Astrocyte of the spinal cord (primary cell): ENCODE data around the gene DERL3.

Experiments
- DNase-seq: peaks from one replicate; pipeline ENCODE4 v3.0.0; 2011; ENCODE audit warnings: low read depth, low spot score
- H3K4me3 ChIP-seq: 2 replicates; pipeline ENCODE4 v1.5.1; 2011; ENCODE audit warnings: low read depth, mild to moderate bottlenecking, low read length, moderate library complexity
- CTCF ChIP-seq: IDR thresholded peaks from 2 replicates; pipeline ENCODE4 v1.5.1; 2012; ENCODE audit warnings: low read depth, mild to moderate bottlenecking, low read length, inconsistent platforms
- in situ Hi-C: cut with HindIII; loops from 2 replicates; pipeline ENCODE4 v1.10.0; 2017; ENCODE audit warnings: low sequenced_read_pairs

The DERL3 gene

GRCh38 chr22:23835484-23836144 lies 3.2 kb downstream of the DERL3 start:
- no peak overlapping the region for H3K4me3 ChIP-seq
- DNase-seq = no peak
- no peak for TF ChIP-seq CTCF
- in situ Hi-C loops = no loop called here

GRCh38 chr22:23834793-23835483 lies 3.9 kb downstream of the DERL3 start:
- no peak for DNase-seq
- in situ Hi-C loops = no loop called here
- no peak for TF ChIP-seq CTCF
- H3K4me3 ChIP-seq = no peak overlapping the region

- no peak for DNase-seq
- TF ChIP-seq CTCF = no peak
- in situ Hi-C loops = no loop called here
- no peak overlapping the region for H3K4me3 ChIP-seq
These were observed 4.4 kb downstream of the DERL3 start for GRCh38 chr22:23834406-23834792.

- no peak for TF ChIP-seq CTCF
- H3K4me3 ChIP-seq = no peak overlapping the region
- in situ Hi-C loops = no loop called here
- no peak for DNase-seq
These were observed 4.9 kb downstream of the DERL3 start for GRCh38 chr22:23833911-23834317.

- no peak for TF ChIP-seq CTCF
- in situ Hi-C loops = no loop called here
- H3K4me3 ChIP-seq = no peak overlapping the region
- DNase-seq = no peak
These were observed 5.6 kb downstream of the DERL3 start for GRCh38 chr22:23833017-23833751.

GRCh38 chr22:23832226-23833016 lies 6.4 kb downstream of the DERL3 start:
- no peak overlapping the region for H3K4me3 ChIP-seq
- DNase-seq = no peak
- TF ChIP-seq CTCF = no peak
- in situ Hi-C loops = no loop called here
